ENCODE results near the gene PEX7.
"Not testable (repeated sequence)": the region's sequence is repeated elsewhere in the genome, so short reads cannot be mapped to it uniquely, and the experiment has no call there.

PEX7 gene

DNA sequence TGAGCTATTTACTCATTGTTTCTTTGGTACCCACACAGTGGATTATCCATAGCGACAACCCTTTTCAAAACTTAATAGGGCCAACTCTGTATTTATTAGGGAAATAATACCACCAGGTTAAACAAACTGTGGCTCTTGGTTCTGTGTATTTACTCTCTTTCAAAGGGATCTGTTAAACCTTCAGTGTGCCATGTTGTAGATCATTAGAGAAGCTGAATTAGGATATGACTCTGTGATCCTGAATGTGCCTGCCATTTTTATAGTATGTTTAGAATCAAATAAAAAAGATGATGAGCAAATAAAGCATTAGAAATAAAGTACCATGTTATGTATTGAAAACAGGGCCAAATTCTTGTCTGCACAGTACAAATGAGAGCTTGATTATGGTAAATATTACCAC lies 74.7 kb downstream of the PEX7 start:
- DNase-seq (ENCODE audit: low spot score), result no peak

GRCh38 chr6:136901212-136901784 lies 78.9 kb downstream of the PEX7 start:
- DNase-seq (ENCODE audit: low spot score), result no peak

DNA sequence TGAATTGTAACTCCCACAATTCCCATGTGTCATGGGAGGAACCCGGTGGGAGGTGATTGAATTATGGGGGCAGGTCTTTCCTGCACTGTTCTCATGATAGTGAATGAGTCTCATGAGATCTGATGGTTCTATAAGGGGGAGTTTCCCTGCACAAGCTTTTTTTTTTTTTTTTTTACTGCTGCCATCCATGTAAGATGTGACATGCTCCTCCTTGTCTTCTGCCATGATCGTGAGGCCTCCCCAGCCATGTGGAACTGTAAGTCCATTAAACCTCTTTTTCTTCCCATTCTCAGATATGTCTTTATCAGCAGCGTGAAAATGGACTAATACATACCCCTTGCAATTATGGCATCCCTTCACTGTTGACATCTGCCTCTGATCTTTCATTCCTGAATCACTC lies 82.1 kb downstream of the PEX7 start:
- DNase-seq (ENCODE audit: low spot score), result not testable (repeated sequence)

DNA sequence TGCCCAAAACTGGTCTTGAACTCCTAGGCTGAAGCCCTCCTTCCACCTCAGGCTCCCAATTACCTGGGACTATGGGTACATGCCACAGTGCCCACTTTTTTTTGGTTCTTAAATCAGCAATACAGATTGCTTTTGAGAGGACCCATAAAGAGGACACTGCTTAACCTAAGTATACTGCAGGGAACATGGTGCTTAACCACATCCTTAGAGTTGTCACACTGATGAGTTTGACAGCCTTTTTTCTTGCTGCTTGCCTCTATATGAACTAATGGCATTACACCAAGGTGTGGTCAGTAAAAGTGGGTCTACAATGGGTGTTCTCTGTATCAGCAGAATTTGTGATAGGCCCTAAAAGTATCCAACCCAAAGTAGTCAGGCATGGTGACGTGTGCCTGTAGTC lies 92.6 kb downstream of the PEX7 start:
- no peak for DNase-seq (ENCODE audit: low spot score)

DNA sequence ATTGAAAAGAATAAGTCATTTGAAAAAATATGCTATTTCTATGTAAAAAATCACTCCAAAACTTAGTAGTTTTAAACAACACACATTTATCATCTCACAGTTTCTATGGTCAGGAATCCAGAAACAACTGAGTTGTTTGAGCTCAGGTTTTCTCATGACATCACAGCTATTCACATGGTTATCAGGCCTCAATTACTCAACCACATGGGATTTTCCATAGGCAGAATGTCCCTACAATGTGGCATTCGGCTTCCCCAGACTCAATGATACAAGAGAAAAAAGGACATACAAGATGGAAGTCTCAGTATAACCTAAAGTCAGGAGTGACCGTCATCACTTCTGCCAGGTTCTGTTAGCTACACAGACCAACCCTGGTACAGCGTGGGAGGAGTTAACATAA lies 96.3 kb downstream of the PEX7 start:
- DNase-seq (ENCODE audit: low spot score), result no peak

DNA sequence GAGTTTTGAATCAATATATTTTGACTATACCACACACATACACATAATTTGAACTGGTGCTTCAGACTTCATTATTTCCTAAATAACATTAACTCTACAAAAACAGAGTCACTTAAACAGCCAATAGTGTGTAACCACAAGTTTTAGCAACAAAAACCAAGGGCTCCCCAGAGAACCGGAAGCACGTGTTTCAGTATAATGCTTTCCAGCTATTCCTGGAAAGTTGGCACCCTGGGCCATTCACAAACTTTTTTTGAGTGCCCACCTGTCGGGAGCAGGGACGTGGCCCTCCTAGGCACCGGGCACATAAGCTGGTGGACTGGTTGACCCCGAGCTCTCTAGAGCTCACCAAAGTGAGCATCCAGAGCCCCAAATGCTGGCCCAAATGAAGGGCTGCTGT lies 97.8 kb downstream of the PEX7 start:
- no peak for DNase-seq (ENCODE audit: low spot score)

- no peak for DNase-seq (ENCODE audit: low spot score)
Observed at GRCh38 chr6:136920671-136921380, 98.4 kb downstream of the PEX7 start.

GRCh38 chr6:136921381-136921935 lies 99.1 kb downstream of the PEX7 start:
- no peak for DNase-seq (ENCODE audit: low spot score)

- DNase-seq (ENCODE audit: low spot score), result no peak
Observed at GRCh38 chr6:136921936-136922684, 99.7 kb downstream of the PEX7 start, which contains the start of gene SLC35D3. Gene SLC35D3 (plus strand): TSS chr6:136922301. CDS start chr6:136922429, 128 bp downstream.

- no peak for DNase-seq (ENCODE audit: low spot score)
Observed at GRCh38 chr6:136922685-136923006, 100.3 kb downstream of the PEX7 start.

DNA sequence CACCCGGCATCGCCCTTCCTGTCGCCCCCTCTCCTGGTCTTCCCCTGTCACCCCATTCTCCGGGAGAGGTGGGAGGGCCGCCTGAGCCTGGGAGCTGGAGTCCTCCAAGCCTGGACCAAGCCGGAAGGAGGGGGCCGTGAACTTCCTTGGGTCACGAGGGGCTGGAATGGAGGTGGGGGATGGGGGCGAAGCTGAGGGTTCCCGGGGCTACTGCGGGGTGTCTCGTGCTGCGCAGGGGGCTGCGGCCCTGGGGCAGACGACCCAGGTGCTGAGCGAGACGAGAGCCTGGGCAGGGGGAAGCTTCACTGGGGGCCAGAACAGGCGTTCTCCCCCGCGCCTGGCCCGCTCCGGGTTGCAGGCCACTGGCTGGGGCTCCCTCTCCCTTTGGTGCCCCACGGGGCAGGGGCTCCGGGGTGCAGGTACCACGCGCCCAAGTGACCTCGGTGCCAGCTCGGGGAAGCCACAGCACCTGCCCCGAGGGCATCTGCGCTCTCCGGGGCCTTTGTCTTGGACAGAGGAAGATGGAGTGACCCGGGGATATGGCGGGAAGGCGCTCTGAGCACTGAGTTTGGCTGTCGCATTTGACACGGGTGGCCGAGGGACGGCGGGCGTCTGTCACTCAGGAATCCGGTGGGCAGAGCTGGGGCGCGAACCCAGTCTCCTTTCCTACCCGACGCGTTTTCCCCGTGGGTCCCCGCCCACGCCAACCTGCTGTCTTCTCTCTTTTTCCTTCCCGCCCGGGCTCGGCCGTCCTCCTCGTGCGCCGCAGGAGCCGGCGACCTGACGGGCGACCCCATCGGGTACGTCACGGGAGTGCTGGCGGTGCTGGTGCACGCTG lies 100.9 kb downstream of the PEX7 start:
- no peak for DNase-seq (ENCODE audit: low spot score)

DNA sequence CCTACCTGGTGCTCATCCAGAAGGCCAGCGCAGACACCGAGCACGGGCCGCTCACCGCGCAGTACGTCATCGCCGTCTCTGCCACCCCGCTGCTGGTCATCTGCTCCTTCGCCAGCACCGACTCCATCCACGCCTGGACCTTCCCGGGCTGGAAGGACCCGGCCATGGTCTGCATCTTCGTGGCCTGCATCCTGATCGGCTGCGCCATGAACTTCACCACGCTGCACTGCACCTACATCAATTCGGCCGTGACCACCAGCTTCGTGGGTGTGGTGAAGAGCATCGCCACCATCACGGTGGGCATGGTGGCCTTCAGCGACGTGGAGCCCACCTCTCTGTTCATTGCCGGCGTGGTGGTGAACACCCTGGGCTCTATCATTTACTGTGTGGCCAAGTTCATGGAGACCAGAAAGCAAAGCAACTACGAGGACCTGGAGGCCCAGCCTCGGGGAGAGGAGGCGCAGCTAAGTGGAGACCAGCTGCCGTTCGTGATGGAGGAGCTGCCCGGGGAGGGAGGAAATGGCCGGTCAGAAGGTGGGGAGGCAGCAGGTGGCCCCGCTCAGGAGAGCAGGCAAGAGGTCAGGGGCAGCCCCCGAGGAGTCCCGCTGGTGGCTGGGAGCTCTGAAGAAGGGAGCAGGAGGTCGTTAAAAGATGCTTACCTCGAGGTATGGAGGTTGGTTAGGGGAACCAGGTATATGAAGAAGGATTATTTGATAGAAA lies 101.7 kb downstream of the PEX7 start:
- no peak for DNase-seq (ENCODE audit: low spot score)

- no peak for DNase-seq (ENCODE audit: low spot score)
Observed at GRCh38 chr6:136926383-136926782, 104.0 kb downstream of the PEX7 start.

- DNase-seq (ENCODE audit: low spot score), result no peak
Observed at GRCh38 chr6:136927292-136927691, 104.9 kb downstream of the PEX7 start.

DNA sequence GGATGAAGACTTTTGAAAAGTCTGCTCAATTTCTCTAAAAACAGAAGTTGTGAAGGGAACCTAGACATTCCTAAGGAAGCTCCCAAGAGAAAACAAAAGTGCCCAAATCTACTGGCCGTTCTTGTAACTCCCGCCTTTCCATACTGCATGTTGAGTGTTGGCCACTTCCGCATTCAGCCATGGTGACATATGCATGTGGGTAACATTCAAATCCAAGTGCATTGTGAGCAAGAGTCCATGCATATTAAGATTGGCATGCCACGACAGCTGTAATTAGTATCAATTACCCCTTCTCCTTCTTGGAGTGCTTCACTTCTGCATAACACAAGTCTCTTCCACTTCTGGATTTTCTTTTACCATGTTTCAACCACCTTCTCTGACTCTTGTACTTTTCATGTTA lies 108.1 kb downstream of the PEX7 start:
- no peak for DNase-seq (ENCODE audit: low spot score)

DNA sequence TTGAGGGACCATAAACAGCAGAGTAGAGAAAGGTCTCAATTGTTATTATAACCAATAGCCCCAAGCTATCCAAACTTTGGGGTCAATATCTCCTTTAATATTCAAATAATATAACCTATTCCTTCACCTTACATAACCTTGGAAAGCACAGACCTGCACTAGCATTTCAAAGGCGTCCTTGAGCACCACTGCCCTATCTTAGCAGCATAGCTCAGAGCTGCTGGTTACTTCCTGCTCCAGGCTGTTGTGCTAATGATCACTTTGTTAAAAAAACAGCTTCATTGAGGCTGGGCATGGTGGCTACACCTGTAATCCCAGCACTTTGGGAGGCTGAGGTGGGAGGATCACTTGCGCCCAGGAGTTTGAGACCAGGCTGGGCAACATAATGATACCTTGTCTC lies 110.2 kb downstream of the PEX7 start:
- DNase-seq (ENCODE audit: low spot score), result no peak

DNA sequence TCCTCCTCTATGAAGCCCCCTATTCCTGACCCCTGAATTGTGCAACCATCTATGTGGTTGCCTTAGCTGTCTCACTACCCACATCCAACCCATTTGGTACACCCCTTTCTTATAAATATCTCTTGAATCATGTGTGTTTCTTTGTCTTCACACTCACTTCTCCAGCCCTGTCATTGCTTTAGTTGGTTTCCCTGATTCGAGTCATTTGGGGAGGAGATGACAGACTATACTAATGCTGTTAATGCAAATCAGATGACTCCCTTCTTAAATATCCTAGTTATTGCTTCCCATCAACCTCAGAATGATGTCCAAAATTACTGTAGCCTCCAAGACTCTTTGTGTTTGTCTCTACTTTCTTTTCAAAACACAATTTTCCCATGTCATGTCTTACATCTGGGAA lies 122.7 kb downstream of the PEX7 start:
- no peak for DNase-seq (ENCODE audit: low spot score)

- DNase-seq (ENCODE audit: low spot score), result peak; percentile 19
Observed at GRCh38 chr6:136945711-136946121, 123.3 kb downstream of the PEX7 start.

GRCh38 chr6:136947037-136947436 lies 124.6 kb downstream of the PEX7 start:
- no peak for DNase-seq (ENCODE audit: low spot score)

GRCh38 chr6:136949957-136950356 lies 127.6 kb downstream of the PEX7 start:
- DNase-seq (ENCODE audit: low spot score), result not testable (repeated sequence)

- DNase-seq (ENCODE audit: low spot score), result no peak
Observed at GRCh38 chr6:136950436-136951126, 128.2 kb downstream of the PEX7 start.
